Caco-2 (cell line): Measurements from ENCODE around the gene ELP5. TPM values are rescaled to one million over a fixed set of nuclear protein-coding genes. Genes with fewer than 3 reads are reported as not detected.

Source experiments
- BruUV-seq: library from RNA; stranded (reverse); fragments of 400-500 nt; replicated peaks from 2 replicates; lab custom pipeline; 2021; lab: Mats Ljungman, UMichigan
- CTCF ChIA-PET: fragments of 300-600 bp; sonication (Branson Sonifier 250); formaldehyde crosslinking; loops from one replicate; lab custom pipeline; 2022; ENCODE audit warnings: antibody characterized with exemption; lab: Charles Lee
- POLR2A ChIA-PET: fragments of 300-600 bp; sonication (Branson Sonifier 250); formaldehyde crosslinking; loops from one replicate; lab custom pipeline; 2022; ENCODE audit warnings: antibody characterized with exemption; lab: Charles Lee
- DNase-seq, 2 experiments: peaks; one replicate each; pipeline versions ENCODE4 v3.0.0 to v3.0.0-alpha.2; 2020 to 2022
- H3K27me3 ChIP-seq: replicated peaks from 2 replicates; pipeline ENCODE4 v1.6.0; 2011; ENCODE audit warnings: low read length; ENCODE audit not compliant: control insufficient read depth, insufficient read depth
- H3K36me3 ChIP-seq: 2 replicates; pipeline ENCODE4 v1.5.1; 2011; ENCODE audit warnings: low read length; ENCODE audit not compliant: control insufficient read depth, insufficient read depth
- H3K4me1 ChIP-seq: fragments of 250-450 bp; sonication (Bioruptor Pico); 2 replicates; pipeline ENCODE4 v1.5.1; 2020; ENCODE audit warnings: mild to moderate bottlenecking
- H3K4me3 ChIP-seq: 2 replicates; pipeline ENCODE4 v1.5.1; 2011; ENCODE audit warnings: low read depth, mild to moderate bottlenecking, control low read depth, low read length
- H3K9me3 ChIP-seq: fragments of 250-450 bp; sonication (Bioruptor Pico); 2 replicates; pipeline ENCODE4 v1.5.1; 2020; ENCODE audit warnings: mild to moderate bottlenecking, moderate library complexity
- H3K27ac Mint-ChIP-seq: one replicate; pipeline ENCODE4 v1.8.0; 2022; ENCODE audit warnings: mixed read lengths; ENCODE audit not compliant: unreplicated experiment
- H3K27me3 Mint-ChIP-seq: one replicate; pipeline ENCODE4 v1.8.0; 2022; ENCODE audit warnings: mixed read lengths; ENCODE audit not compliant: insufficient read depth, unreplicated experiment
- H3K36me3 Mint-ChIP-seq: one replicate; pipeline ENCODE4 v1.8.0; 2022; ENCODE audit warnings: mild to moderate bottlenecking, mixed read lengths; ENCODE audit not compliant: insufficient read depth, unreplicated experiment
- H3K4me1 Mint-ChIP-seq: one replicate; pipeline ENCODE4 v1.8.0; 2022; ENCODE audit warnings: low read depth, mixed read lengths; ENCODE audit not compliant: unreplicated experiment
- H3K4me3 Mint-ChIP-seq: one replicate; pipeline ENCODE4 v1.8.0; 2022; ENCODE audit warnings: mild to moderate bottlenecking, moderate library complexity, mixed read lengths; ENCODE audit not compliant: unreplicated experiment
- H3K9me3 Mint-ChIP-seq: one replicate; pipeline ENCODE4 v1.8.0; 2022; ENCODE audit warnings: mixed read lengths; ENCODE audit not compliant: unreplicated experiment
- CTCF ChIP-seq, 2 experiments: fragments of 200-600 bp in 1 of 2; IDR thresholded peaks; 1 replicate in 1 of 2; 2 replicates in 1 of 2; pipeline versions ENCODE4 v1.5.1 to v1.8.0; 2011 to 2022; ENCODE audit warnings: antibody characterized with exemption in 1 of 2, control low read depth in 1 of 2, inconsistent platforms in 1 of 2, low read depth in 1 of 2, low read length in 1 of 2, mild to moderate bottlenecking in 1 of 2, moderate library complexity in 1 of 2; ENCODE audit not compliant: insufficient read depth in 1 of 2, severe bottlenecking in 1 of 2, unreplicated experiment in 1 of 2
- intact Hi-C: fragments of 100-400 bp; cut with micrococcal nuclease; formaldehyde crosslinking; loops from one replicate; pipeline ENCODE4 v1.10.0; 2022; ENCODE audit not compliant: unreplicated experiment
- total RNA-seq: library from RNA; stranded (reverse); gene quantifications from 2 replicates; pipeline ENCODE4 v1.2.3, GENCODE V29; 2022

ELP5 gene
- total RNA-seq, 1 experiment from 2014 or later, result 43.2 TPM

GRCh38 chr17:7221278-7222092 lies 30.5 kb upstream of the ELP5 start:
- H3K36me3 Mint-ChIP-seq, result peaks cover 48% of the 10 kb centered on the region

GRCh38 chr17:7222093-7222971 lies 29.7 kb upstream of the ELP5 start:
- ChIA-PET POLR2A (no interaction called here), CTCF (no interaction called here)
- H3K9me3 ChIP-seq, result no peaks in the 10 kb centered on the region
- H3K36me3 ChIP-seq, result no peaks in the 10 kb centered on the region
- H3K36me3 Mint-ChIP-seq, result peaks cover 48% of the 10 kb centered on the region
- TSS peak; percentile 7 for BruUV-seq
- DNase-seq, result no peak
- H3K4me1 ChIP-seq, result peaks cover 7% of the 10 kb centered on the region
- H3K4me3 Mint-ChIP-seq, result no peak overlapping the region
- no peak overlapping the region for H3K27ac Mint-ChIP-seq
- no peaks in the 10 kb centered on the region for H3K27me3 Mint-ChIP-seq
- no peak overlapping the region for H3K4me3 ChIP-seq
- TF ChIP-seq CTCF (IDR thresholded peaks at IDR 0.05; ENCODE audit: insufficient read depth in 1 of 2, low read depth in 1 of 2, low read length in 1 of 2, severe bottlenecking in 1 of 2, unreplicated experiment in 1 of 2), result no peak
- H3K4me1 Mint-ChIP-seq, result peaks cover 5% of the 10 kb centered on the region
- H3K9me3 Mint-ChIP-seq, result no peaks in the 10 kb centered on the region
- H3K27me3 ChIP-seq, result no peaks in the 10 kb centered on the region
- intact Hi-C loops, result no loop called here

More at GRCh38 chr17:7221278-7222092, 30.5 kb upstream of the ELP5 start:
- Mint-ChIP-seq H3K9me3 (no peaks in the 10 kb centered on the region), H3K27ac (peak overlapping the region; percentile 73), H3K4me1 (peaks cover 5% of the 10 kb centered on the region), H3K27me3 (no peaks in the 10 kb centered on the region), H3K4me3 (peak overlapping the region; percentile 77)
- Histone ChIP-seq H3K9me3 (no peaks in the 10 kb centered on the region), H3K4me1 (peaks cover 7% of the 10 kb centered on the region), H3K36me3 (no peaks in the 10 kb centered on the region), H3K4me3 (peak overlapping the region; percentile 3; the same call in 1 of the 2 replicates), H3K27me3 (no peaks in the 10 kb centered on the region)
- ChIA-PET CTCF (interaction anchor here (0.7 to 1.6 kb wide), 3 partner anchors 17 to 108 kb away, joined by 3 to 5 read pairs (median 3); partner anchors contain the start of genes GABARAP and NEURL4), POLR2A (no interaction called here)
- TF ChIP-seq CTCF (IDR thresholded peaks at IDR 0.05; ENCODE audit: insufficient read depth in 1 of 2, low read depth in 1 of 2, low read length in 1 of 2, severe bottlenecking in 1 of 2, unreplicated experiment in 1 of 2), result no peak
- no TSS peak for BruUV-seq
- no peak for DNase-seq
- intact Hi-C loops, result no loop called here

GRCh38 chr17:7222972-7223292 lies 29.1 kb upstream of the ELP5 start:
- CTCF ChIA-PET, result no interaction called here
- Mint-ChIP-seq H3K36me3 (peaks cover 52% of the 10 kb centered on the region), H3K9me3 (no peaks in the 10 kb centered on the region), H3K27ac (no peak overlapping the region), H3K4me1 (peaks cover 5% of the 10 kb centered on the region), H3K4me3 (no peak overlapping the region), H3K27me3 (no peaks in the 10 kb centered on the region)
- POLR2A ChIA-PET, result no interaction called here
- no peak for TF ChIP-seq CTCF (IDR thresholded peaks at IDR 0.05; ENCODE audit: insufficient read depth in 1 of 2, low read depth in 1 of 2, low read length in 1 of 2, severe bottlenecking in 1 of 2, unreplicated experiment in 1 of 2)
- H3K27me3 ChIP-seq, result no peaks in the 10 kb centered on the region
- H3K4me1 ChIP-seq, result peaks cover 7% of the 10 kb centered on the region
- no peak overlapping the region for H3K4me3 ChIP-seq
- H3K9me3 ChIP-seq, result no peaks in the 10 kb centered on the region
- no TSS peak for BruUV-seq
- no peaks in the 10 kb centered on the region for H3K36me3 ChIP-seq
- intact Hi-C loops, result no loop called here
- no peak for DNase-seq
